HG03469 (cell line): ENCODE data around the gene LRMDA.
A peak's percentile ranks its signal among the peaks of the same experiment; 100 is the strongest.

Source experiments
- ATAC-seq: cut with Tn5 transposase; IDR thresholded peaks from one replicate; pipeline ENCODE4 v1.9.1; 2021; ENCODE audit warnings: mild to moderate bottlenecking, moderate library complexity, moderate number of reproducible peaks; ENCODE audit not compliant: unreplicated experiment

The LRMDA gene

DNA sequence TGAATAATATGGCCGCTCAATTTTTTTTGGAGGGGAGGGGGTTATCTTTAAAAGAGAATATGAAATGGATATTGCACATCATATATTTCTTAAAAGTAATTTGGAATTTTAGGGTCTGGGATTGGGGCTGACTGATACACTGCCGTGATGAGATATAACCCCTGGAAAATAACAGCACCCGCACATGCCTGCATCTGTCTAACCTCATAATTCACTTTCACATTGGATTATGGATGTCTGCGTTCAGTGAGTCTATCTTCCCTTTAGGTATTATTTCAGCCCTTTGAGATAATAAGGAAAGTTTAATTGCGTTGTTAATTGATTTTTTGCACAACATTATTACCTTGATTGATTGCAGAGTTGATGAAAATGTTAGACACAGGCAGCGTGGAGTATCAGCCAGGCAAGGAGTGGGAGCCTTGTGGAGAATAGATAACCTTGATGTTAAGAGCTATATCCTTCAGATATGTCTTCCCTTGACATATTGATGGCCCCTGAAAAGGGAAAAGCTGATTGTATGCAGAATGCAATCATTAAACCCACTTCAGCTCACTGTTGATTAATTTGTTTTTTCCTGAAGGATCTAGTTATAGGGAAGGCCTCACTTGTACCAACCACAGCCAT is 1111.0 kb downstream of the LRMDA start:
- ATAC-seq = no peak

DNA sequence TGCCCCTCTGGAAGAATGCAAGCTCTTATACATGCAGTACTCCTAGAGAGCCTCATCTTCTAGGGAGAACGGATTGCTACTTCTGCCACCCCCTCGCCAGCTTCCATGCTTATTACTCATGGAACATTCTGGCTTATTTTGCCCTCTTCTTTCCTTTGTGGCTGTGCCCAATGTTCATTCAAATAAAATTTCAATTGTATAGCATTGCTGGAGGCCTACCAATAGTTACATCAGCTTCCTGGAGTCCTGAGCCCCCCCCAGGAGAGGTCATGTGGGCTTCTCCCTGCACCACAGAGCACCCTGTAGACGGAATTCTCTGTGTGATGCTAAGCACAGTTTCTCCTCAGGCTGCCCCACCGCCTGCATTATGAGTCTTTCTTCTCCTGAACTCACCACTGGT is 1112.2 kb downstream of the LRMDA start:
- no peak for ATAC-seq

DNA sequence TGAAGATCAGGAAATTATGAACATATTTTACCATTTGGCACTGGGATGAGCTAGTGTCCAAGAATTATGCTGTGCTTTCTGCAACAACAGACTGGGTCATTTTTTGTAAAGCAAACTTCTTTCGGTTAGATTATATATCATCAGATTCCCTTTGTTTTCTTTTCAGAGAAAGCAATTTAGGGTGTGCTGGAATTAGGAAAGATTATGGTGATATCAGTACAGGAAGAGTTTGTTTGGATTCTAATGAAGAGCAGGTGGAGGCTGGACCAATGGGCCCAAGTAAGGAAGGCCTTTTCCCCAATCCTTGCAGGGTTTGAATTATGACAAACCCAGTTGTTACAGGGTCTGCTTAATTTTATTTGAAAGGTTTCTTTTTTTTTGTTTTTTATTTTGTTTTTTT is 1113.4 kb downstream of the LRMDA start:
- ATAC-seq = no peak

DNA sequence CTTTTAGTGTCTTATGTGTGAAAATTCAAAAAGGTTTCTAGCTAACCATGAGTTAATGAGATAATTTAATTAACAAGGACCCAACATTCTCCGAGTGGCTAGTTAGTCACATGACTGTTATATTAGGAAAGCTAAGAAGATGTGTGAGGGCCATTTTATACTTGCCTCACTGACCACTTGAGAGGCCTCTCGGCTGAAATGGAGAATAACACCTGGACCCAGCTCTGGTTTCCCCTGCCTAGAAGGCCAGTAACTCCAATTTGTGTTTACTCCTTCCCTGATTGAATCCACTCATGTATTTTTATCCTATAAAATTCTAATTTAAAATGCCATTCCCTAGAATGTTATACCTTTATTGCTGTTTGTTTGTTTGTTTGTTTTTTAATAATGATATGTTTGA is 1115.0 kb downstream of the LRMDA start:
- no peak for ATAC-seq

DNA sequence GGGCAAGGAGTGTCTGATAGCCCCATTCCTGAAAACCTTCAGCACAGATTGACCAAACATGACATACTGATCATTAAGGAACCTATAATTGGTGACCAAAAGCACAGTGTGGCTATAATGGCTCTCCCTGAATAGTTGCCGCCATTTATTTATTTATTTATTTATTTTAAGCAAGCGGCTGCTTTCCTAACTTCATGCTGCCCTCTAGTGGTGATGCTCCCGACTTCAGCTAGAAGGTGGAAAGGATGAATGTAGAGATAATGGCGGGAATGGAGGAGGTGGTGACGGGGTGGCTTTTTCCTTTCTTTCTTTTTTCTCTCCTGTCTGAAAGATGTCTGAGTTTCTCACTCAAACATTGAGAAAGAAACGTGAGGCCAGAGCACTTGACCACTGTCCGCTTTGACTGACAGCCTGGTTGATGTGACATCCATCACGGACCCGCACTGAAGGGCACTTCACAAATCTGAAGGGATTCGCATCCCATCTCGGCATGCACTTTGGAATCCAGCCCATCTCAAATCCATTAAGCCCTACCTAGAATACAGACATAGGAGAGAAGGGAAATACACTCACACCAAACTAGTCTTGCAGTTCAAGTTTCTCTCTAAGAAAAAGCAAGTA is 1116.0 kb downstream of the LRMDA start:
- peak; percentile 77 for ATAC-seq

DNA sequence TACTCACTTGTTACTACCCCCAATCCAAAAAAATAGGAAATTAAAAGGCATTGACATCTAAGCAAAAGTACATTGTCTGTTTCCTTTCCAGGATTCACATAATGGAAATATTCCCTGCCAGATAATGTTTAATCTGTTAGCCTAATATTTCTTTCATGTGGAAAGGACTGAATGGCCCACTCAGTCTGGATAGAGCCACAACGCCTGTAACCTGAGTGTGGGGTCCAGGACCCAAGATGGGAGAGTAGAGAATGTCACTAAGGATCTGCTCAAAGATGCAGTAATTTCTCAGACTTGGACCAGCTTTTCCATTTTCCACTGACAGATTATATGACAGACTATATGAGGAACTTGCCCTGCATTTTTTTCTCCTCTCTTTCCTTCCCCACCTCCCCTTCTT is 1117.3 kb downstream of the LRMDA start:
- ATAC-seq = no peak

DNA sequence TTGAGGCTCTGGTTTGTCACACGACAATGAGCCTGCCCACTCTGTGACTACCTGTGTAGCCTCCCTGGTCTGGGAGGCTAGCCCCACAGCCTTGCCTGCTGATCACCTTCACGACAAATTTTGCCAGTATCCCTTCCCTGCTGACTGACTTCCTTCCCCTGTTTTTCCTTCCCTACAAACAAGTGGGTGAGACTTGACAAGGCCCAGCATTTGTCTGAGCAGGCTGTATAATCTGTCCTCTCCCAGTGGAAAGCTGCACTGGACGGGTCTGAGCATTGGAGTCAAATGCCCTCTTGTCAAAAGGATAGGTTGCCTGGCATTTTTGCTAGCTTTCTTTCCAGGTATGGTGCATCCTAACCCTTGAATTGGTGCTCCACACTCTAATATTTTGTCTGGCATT is 1117.7 kb downstream of the LRMDA start:
- no peak for ATAC-seq

DNA sequence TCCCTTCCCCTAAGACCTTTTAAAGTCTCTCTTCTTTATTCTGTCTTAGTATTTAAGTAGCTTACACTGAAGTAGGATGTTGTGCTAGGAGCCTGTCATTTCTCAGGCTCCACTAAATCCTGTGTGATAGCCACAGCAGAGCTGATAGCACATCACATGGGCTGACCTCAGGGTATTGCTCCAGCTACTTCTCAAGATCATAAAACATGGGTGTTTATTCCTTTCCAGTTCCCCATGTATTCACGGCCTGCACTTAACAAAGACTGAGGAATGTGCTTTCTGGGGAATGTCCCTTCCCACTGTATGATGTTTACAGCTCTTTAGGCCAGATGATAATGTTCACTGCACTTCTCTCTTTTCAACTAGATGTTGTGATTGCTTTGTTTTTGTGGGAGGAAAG is 1119.4 kb downstream of the LRMDA start:
- ATAC-seq = no peak

DNA sequence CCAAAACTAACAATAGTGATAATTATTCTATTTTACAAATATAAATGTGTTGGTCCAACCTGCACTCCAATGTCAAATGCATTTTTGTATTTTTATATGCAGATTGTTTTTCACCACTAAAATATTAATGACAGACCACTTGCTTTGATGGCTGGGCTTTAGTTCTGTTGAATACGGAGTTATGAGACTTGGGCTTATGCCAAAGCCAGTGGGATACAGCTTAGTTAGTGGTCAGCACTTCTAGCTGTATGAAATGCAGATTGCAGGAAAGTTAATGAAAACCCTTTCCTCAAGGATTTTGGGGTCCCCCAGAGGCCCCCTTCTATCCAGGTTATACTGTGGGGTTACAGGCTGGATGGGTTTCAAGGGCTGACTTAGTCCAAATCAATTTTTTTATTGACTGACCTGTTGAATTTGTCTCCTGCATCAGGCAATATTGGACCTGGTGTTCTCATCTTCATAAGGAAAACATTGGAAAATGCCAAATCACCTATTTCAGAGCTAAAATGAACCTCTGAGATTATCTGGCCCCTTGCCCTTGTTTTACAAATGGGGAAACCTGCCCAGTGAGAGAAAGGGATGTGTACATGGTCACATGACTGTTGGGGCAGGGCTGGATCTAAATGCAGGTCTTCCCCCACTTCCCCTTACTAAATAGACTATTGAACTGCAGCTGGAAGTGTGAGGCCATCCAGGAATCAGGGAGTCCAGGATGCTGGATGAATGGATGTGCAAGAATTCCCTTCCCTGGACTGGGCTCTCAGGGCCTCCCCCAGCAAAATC is 1120.9 kb downstream of the LRMDA start:
- no peak for ATAC-seq

DNA sequence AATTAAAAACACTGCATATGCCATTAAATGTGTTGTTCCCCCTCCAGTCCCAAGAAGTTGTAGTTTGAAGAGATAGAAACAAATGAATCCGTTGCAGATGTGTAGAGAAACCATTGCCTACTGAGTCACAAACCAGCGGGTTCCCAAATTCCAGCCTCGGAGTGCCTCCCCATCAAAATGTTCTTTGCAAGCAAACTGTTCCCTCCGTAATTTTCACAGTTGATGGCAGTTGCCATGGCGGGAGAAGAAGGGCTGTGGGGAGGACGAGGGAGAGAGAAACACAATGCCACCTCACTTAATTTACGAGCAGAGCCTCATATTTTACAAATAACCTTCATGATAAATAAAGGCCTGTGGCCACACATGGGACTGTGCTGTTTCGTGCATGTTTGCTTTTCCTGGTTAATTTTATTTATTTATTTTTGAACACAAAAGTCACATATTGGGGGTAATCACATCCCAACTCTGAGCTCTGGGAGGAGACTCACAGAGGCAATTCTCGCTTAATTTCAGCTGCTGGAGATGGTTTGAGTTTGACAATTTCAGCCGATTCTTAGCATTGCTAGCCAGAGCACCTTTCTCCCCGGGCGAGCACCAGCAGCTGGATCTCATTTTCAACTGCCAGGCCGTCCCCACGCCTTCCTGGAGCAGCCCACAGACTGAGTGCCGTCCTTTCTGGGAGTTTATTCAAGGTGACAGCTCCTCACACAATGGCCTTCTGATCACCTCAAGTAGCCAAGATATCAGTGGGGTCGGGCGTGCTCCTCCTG is 1122.0 kb downstream of the LRMDA start:
- no peak for ATAC-seq

DNA sequence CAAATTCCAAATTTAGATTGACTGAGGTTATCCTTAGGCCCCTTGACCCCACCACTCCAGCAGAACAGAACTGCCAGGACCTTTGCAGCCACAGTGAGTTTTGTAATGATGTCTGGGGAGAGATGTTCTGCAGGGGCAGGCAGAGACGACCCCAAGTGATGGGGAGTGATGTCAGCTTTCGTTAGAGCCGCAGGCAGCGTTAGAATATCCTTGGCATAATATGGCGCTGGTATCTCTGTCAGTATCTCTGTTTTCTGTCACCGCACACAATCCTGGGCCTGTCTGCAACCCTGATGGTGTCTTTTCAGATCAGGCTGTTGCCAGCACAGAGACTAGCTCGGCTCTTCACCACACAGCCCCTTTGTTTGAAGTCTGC is 1122.6 kb downstream of the LRMDA start:
- ATAC-seq = no peak

DNA sequence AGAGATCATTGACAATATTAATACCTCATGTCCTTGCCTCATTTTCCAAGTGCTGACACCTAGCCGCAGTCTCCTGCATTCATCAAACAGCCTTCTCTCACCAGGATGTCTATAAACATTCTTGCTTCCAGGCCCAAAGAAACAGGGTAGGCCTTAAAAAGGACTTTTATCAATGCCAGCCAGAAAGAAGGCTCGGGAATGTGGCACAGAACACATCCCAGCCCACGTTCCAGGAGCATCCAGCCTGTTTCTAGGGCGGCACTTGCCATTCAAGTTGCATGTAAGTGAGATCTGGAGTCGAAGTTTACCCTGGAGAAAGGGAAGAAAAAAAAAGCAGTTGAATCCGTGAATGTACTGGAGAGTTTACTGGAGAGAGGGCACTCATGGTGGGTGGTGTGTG is 1123.1 kb downstream of the LRMDA start:
- ATAC-seq = no peak

DNA sequence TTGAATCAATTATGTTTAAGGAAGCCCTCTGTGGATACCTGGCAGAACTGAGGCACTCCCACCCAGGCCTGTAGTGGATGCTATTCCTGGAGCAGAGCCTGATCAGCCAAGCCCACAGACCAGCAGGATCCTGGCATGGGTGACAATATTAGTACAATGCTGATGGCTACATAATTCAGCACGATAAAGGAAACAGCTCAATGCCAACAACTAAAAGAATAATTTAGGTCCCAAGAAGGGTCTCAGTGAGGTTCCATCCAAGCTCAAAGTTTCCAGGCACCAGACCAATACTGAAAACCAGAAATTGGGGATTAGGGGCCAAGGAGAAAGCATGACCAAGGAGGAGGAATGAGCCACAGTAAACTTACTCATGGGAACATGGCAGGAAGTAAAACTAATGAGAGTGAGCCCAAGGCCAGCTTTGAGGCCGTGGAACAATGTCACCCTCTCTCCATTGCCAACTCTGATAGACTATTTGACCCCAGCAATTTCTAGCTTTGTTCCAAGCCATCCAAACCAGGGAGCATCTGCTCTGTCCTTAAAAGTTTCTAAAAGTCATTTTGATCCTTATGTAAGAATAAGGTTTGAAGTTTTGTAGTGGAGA is 1123.7 kb downstream of the LRMDA start:
- no peak for ATAC-seq

DNA sequence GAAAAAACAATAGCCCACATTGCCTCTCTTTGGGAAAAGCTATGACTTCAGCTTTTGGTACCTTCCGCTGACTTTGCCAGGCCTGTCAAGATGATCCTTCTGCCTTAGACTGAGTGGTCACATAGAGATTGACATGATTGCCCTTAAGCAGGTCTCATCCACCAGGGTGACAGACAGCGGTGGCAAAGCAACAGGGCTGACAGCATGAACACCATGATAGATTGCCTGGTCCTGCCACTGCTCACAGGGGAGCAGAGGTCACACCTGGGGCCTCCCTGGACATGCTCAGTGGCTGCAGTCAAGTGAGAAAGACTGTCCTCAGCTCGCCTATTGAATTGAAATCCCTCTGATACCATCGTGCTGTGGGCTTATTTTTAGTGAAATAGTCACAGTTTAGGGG is 1125.9 kb downstream of the LRMDA start:
- ATAC-seq = no peak

DNA sequence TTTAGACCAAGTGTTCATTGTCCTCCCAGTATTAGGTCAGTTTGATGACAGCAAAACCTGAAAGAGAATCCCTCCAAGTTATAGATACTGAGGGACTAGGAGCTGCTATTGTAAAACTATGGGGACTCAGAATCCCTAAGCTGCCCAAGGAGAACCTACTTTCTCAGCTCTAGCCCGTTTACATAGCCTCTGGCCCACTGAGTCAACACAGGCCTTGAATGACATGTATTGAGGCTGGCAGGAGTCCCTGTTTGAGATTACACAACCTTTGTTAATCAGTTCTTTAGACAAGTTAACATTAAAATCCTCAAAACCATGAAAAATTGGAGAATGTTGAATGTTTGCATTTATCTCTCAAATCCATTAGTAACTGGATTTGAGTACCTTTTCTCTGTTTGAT is 1127.2 kb downstream of the LRMDA start:
- ATAC-seq = no peak

DNA sequence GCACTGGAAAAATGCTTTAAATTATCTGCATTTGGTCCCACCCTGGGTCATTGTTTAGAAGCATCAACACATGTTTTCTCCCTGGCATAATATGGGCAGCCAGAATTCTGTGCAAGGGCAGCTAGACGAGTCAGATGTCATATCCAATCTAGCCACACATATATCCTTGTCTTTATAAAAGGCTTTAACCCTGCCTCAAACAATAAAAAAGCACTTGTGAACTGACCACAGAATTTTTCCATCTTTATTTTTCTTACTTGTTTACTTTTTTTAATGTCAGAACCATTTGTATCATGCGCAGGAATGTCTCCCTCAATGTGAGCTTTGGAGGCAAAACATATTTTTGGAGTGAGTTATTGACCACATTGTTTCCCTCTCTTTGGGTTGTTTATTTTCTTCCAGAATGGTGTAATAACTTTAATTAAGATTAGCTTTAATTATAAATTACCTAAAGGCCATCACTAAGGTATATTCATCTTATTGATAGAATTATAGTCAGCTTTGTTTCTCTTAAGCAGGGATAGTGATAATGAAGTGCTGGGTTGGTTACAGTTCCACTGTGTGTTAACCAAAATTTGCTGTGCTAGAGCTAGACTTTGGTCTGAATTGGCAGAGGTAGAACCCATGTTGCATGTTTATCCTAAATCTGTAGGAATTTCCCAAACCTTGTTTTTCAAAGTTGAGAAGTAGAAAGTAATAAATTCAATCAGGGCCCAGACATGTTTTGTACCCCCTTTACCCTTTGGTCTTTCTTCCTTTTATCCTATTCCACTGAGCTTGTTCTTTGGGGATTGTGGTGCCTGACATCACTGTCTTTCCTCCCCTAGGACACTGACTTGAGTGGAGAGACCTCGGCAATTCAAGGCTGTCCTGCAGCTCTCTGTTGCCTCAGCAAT is 1127.8 kb downstream of the LRMDA start:
- ATAC-seq = no peak

DNA sequence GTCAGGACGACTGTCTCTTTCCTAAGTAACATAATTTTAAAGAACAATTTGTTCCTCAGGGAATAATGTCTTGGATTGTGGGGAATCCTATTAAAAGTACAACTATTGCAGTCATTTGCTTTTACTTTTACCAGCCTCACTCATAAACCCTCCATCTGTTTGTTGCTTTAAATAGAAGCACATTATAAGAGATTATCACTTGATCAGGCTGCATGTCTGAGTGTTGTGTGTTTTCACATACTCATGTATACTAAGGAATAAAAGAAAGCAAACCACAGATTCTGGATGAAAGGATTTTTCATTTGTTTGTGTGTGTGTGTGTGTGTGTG is 1128.4 kb downstream of the LRMDA start:
- no peak for ATAC-seq

DNA sequence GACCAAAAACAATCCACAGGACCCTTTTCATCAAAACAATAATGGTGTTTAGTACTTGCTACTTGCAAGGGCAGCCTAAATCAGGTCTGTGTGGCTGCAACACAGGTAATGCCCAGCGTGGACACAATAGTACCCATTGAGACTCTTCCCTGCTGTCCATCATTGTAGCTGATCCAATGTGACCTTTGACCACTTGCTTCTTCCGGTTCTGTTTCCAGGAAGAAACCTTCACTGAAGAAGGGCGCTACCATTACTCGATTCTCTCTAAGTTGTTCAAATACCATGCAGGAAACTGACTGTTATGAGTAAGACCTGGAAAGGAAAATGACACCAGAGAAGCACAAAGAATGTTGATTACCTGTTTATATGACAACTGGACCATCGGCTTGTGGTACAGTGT is 1128.9 kb downstream of the LRMDA start:
- no peak for ATAC-seq

DNA sequence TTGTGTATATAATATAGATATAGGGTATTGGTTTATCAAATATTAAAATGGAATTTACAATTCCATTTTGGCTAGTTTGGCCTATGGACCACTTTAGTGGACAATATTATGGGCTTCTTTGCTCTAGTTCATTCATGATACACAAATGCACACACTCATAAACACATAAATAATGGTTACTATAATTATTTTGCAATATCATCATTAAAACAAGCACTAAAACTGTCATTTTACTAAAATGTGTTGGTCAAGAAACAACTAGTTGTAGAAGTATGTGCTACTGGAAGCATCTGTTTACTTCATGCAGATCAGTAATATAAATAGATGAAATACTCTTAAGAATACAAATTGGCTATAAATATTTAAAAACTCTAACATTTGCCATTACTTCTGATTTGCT is 1131.9 kb downstream of the LRMDA start:
- ATAC-seq = no peak

DNA sequence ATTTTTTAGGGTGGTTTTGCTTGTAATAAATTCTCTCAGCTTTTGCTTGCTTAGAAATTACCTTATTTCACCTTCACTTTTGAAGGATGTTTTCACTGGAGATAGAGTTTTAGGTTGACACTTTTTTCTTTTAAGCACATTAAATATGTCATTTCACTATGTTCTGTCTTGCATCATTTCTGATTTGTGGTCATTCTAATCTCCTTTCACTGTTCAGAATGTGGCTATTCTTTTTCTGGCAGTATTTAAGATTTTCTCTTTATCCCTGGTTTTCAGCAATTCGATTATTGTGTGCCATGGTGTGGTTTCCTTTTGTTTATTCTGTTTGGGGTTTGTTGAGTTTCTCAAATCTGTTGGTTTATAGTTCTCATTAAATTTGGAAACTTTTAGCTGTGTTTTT is 1140.6 kb downstream of the LRMDA start:
- ATAC-seq = no peak
